Nucleus accumbens (tissue), 56 donors: ENCODE data around the gene GRIN1.

Source experiments
- DNase-seq, 56 donors: peaks; one replicate each; lab custom pipeline; 2025; lab: John Stamatoyannopoulos, UW

Gene GRIN1

GRCh38 chr9:137161558-137162486, 22.9 kb downstream of the GRIN1 start:
- peak in 2 of 56 donors; percentile 23 to 28 for DNase-seq

GRCh38 chr9:137162505-137163364, 23.8 kb downstream of the GRIN1 start:
- no peak for DNase-seq

DNA sequence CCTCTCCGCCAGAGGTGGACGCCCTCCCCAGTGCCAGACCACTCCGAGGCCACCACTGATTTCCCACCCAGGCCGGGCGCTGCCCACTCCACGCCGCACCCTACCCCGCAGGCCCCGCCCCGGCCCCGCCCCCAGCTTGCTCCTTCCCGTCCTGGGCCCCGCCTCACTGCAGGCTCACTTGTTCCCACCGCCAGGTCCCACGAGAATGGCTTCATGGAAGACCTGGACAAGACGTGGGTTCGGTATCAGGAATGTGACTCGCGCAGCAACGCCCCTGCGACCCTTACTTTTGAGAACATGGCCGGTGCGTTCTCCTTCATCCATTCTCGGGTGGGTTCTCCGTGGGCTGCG, 24.4 kb downstream of the GRIN1 start:
- DNase-seq: no peak

DNA sequence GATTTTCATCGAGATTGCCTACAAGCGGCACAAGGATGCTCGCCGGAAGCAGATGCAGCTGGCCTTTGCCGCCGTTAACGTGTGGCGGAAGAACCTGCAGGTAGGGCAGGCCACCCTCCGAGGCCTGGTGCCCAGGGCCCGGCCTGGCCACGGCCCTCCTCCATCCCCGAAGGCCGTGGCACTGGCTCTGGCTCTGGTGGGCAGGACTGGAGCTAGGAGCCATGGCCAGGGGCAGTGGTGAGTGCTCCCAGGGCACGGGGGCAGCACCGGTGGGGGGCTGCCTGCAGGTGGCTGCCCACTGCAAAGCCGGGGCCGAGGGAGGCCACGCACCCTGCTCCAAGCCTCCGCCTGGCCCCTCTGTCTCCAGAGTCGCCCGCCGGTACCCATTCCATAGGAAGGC, 24.9 kb downstream of the GRIN1 start:
- no peak for DNase-seq

DNA sequence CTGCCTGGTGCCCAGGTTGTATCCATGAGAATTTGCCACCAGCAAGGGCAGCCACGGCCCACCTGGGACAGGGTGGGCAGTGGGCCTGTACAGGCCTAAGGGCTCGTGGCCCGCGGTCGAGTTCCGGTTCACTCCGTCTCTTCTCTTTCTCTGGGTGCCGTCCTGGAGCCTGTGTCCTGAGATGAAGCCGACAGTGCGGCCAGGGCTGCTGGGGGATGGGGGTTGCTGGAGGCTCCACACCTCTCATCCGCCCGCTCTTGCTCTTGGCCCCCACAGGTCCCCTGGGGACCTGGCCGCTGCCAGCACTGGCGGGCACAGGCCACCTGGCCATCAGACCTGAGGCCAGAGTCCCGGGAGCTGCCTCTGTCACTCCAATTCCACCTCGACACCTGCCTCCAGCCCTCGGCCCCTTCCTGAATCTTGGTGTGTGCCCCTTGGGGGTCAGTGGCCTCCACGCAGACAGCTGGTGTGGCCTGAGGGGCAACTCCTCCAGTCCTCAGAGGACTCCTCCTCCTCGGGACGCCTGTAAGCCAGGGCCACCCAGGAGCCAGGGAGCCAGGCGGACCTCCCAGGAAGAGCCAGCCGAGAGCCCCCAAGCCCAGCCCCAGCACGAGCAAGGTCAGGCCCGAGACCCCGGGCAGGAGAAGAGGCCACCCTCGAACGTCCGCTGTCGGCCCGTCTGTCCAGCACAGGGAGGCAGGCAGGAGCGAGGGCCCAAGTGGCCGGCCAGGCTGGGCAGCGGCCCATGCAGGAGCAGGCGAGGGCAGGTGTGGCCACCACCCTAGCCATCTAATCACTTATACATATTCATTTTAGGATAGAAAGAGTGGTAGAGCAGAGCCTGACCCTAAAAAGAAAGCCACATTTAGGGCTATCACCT, 25.7 kb downstream of the GRIN1 start:
- no peak for DNase-seq

DNA sequence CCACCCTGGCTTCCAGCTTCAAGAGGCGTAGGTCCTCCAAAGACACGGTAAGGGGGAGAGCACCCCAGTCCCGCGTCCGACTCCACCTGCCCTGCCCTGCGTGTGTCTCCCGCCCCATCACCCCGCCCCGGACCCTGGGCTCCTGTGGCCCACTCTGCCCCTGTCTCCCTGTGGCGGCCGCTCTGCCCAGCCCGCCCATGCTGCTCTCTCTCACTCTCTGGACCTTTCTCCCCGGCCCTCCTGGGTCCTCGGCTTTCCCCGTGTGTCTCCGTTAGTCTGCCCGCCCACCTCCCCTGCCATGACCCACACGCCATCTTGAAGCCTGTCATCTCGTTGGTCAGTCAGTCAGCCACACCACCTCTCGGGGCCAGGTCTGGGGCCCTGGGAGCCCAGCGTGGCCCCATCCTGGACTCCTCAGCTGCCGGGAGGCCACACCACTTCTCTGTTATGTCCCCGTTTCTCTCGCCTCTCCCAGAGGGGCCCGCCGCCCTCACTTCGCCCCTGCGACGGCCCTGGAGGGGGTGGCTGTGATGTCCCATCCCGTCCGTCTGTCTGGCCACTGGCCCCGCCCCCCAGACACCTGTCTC, 26.4 kb downstream of the GRIN1 start:
- DNase-seq: no peak

DNA sequence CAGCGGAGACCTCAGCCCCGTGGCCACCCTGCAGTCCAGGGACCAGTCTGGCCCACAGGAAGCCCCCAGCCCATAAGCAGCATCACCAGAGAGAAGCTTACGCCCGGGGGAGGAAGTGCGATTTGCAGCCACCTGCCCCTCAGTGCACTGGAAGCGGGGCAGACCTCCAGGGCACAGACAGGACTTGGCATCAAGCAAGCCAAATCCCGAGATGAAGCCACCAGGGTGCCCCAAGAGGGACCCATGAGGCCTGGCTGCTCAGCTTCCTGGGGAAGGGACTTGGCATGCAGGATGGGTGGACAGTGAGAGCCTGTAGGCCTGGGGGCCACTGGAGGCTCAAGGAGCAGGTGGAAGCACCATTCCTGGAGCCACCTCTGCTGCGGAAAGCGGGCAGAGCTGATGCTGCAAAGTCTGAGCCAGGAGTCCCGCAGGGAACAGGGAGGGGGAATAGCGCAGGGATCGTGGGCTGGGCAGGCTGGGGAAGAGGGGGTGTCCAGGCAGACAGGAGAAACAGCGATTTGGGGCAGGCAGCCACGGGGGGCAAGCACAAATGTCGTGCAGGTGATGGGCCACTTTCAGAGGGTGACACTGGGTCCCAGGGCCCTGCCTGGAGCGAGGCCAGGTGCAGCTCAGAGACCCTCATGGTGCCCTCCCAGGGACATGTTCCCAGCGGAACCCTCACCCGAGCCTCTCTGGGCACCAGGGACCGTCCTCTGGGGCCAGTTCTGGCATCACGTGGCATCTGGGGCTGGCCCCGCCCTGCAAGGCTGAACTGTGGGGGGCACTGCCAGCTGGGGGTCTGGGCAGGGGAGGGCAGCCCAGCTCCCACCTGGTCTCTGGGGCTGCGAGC, 27.7 kb downstream of the GRIN1 start:
- peak in 2 of 56 donors; percentile 17 to 29 for DNase-seq

DNA sequence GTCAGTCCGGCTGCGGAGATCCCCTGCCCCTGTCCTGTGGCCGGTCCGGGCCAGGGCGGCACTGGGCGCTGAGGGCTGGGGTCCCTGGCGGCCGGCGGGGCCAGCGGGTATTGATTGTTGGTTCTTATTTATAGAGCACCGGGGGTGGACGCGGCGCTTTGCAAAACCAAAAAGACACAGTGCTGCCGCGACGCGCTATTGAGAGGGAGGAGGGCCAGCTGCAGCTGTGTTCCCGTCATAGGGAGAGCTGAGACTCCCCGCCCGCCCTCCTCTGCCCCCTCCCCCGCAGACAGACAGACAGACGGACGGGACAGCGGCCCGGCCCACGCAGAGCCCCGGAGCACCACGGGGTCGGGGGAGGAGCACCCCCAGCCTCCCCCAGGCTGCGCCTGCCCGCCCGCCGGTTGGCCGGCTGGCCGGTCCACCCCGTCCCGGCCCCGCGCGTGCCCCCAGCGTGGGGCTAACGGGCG, 28.4 kb downstream of the GRIN1 start:
- peak in 1 of 56 donors; percentile 36 for DNase-seq

- DNase-seq: peak in 2 of 56 donors; percentile 58 to 66
These were observed 29.0 kb downstream of the GRIN1 start for GRCh38 chr9:137167747-137168572.

DNA sequence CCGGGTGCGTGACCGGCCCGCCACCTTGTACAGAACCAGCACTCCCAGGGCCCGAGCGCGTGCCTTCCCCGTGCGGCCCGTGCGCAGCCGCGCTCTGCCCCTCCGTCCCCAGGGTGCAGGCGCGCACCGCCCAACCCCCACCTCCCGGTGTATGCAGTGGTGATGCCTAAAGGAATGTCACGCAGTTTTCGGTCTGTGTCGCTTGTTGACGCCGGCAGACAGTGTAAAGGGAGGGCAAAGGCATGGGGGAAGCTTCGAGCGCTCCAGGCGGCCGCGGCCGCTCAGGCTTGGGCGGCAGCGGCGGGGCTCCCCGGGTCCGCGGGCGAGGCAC, 29.6 kb downstream of the GRIN1 start:
- peak in 13 of 56 donors; percentile 23 to 66 (median 39) for DNase-seq

DNA sequence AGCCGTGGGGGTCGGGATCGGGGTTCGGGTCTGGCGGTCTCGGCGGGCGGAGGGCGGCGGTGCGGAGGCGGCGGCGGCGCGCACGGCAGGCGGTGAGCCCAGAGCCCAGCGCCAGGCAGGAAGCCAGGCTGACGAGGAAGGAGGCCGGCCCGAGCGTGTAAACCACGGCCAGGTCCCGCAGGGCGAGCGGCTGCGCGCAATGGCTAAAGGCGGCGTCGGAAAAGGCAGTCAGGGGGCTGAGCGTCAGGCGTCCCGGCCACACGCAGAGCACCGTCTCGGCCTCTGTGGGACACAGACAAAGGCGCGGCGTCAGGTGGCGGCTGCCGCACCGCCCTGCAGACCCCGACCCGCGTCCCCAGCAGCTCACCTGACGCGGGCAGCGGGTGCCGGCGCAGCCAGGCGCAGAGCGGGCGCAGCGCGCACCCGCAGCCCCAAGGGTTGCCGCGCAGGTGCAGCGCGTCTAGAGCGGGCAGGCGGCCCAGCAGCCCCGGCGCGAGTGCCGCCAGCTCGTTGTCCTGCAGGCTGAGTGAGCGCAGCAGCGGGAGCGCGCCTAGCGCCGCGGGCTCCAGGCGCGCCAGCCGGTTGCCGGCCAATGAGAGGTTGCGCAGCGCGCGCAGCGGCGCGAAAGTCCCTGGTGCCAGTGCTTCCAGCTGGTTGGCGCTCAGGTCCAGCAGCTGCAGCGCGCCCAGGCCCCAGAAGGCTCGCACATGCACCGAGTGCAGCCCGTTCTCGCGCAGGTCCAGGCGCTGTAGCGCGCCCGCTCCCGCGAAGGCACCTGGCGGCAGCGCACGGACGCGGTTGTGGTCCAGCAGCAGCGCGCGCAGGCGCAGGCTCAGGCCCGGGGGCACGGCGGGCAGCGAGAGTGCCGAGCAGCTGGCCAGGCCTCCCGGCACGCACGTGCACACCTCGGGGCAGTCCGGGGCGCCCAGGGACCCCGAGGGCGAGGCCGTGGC, 30.2 kb downstream of the GRIN1 start:
- peak in 10 of 56 donors; percentile 13 to 66 (median 43) for DNase-seq

GRCh38 chr9:137169896-137170358, 31.0 kb downstream of the GRIN1 start, which contains the start of gene LRRC26:
TSS of gene LRRC26 (minus strand) at chr9:137170051. CDS start at chr9:137169943, 108 bp downstream.
- no peak for DNase-seq

GRCh38 chr9:137170486-137171148, 31.7 kb downstream of the GRIN1 start:
- DNase-seq: no peak

GRCh38 chr9:137171149-137171900, 32.4 kb downstream of the GRIN1 start:
- DNase-seq: no peak
